GM23338 (cell line): Measurements from ENCODE around the gene KIF25.

Experiments
- CREB1 ChIP-seq: fragments of 250-450 bp; sonication (Bioruptor Pico); IDR thresholded peaks from 2 replicates; pipeline ENCODE4 v1.5.0; 2020; ENCODE audit warnings: low read depth, mild to moderate bottlenecking, moderate library complexity
- CTCF ChIP-seq, 2 experiments: fragments of 200-600 bp in 1 of 2; sonication (generic) in 1 of 2; conservative IDR thresholded peaks; 2 replicates each; pipeline versions ENCODE4 v1.5.1 to v1.6.1; 2016 to 2017; ENCODE audit warnings: antibody characterized with exemption in 2 of 2, low read depth in 2 of 2, mild to moderate bottlenecking in 2 of 2, moderate library complexity in 1 of 2
- EZH2 ChIP-seq: fragments of 200-600 bp; sonication (generic); IDR thresholded peaks from one replicate; pipeline ENCODE4 v1.8.0; 2017; ENCODE audit warnings: antibody characterized with exemption, mild to moderate bottlenecking, low read depth; ENCODE audit not compliant: unreplicated experiment
- EZH2phosphoT487 ChIP-seq: fragments of 200-600 bp; sonication (generic); IDR thresholded peaks from one replicate; pipeline ENCODE4 v1.8.1; 2018; ENCODE audit warnings: antibody characterized with exemption; ENCODE audit not compliant: unreplicated experiment
- JUNB ChIP-seq: IDR thresholded peaks from one replicate; pipeline ENCODE4 v1.6.1; 2016; ENCODE audit warnings: antibody characterized with exemption; ENCODE audit not compliant: unreplicated experiment
- NANOG ChIP-seq: IDR thresholded peaks from 2 replicates; pipeline ENCODE4 v1.6.1; 2016; ENCODE audit warnings: antibody characterized with exemption, borderline replicate concordance
- POLR2AphosphoS5 ChIP-seq: IDR thresholded peaks from 2 replicates; pipeline ENCODE4 v1.6.1; 2016; ENCODE audit warnings: antibody characterized with exemption, low read depth
- REST ChIP-seq: IDR thresholded peaks from one replicate; pipeline ENCODE4 v1.6.1; 2018; ENCODE audit warnings: antibody characterized with exemption; ENCODE audit not compliant: unreplicated experiment
- ZNF114 ChIP-seq: fragments of 250-450 bp; sonication (Bioruptor Pico); IDR thresholded peaks from 2 replicates; pipeline ENCODE4 v1.5.0; 2020; ENCODE audit warnings: mild to moderate bottlenecking, moderate library complexity

- no peak for TF ChIP-seq CTCF (conservative IDR thresholded peaks at IDR 0.05; ENCODE audit: low read depth in 2 of 2)
- TF ChIP-seq POLR2AphosphoS5: no peak
- TF ChIP-seq EZH2phosphoT487: no peak
- no peak for TF ChIP-seq JUNB
- TF ChIP-seq EZH2: no peak
- TF ChIP-seq REST: no peak
- no peak for TF ChIP-seq NANOG
- TF ChIP-seq ZNF114 (CRISPR knock-in tag): no peak
- TF ChIP-seq CREB1 (CRISPR knock-in tag): no peak
These were observed 18.9 kb upstream of the KIF25 start for GRCh38 chr6:167978607-167979006.
